H54 (cell line): ENCODE data around the gene LPP.
"Not testable (repeated sequence)": the region's sequence is repeated elsewhere in the genome, so short reads cannot be mapped to it uniquely, and the experiment has no call there.

ENCODE experiments used
- DNase-seq: peaks from one replicate; pipeline ENCODE4 v3.0.0; 2011; ENCODE audit warnings: low spot score, mixed read lengths; ENCODE audit not compliant: insufficient read length
- FAIRE-seq: peaks from 3 replicates; lab custom pipeline; 2011; peaks lifted over from hg19 to GRCh38; lab: Jason Lieb, UNC
- POLR2A ChIP-seq: IDR thresholded peaks from 2 replicates; pipeline ENCODE4 v1.6.1; 2011; ENCODE audit warnings: low read depth, mild to moderate bottlenecking, low read length

LPP gene

DNA sequence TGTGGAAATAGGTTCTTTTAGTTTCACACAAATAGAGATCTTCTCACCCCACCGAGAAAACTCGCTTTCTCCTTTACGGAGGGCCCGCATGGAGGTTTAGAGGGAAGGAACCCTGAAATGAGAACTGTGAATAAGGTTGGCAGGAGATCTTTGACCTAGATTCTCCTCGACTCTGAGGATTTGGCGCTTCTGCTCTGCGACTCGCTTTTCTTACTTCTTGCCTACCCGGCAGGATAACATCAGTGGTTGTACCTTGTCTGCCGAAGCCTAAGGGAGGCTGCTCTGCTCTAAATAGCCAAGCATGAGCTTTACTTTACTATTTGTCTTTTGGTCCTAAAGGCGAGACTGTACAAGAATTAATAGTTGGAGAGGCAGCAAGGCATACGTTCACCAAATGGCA is 544.5 kb downstream of the LPP start:
- TF ChIP-seq POLR2A = no peak
- FAIRE-seq = no peak

DNA sequence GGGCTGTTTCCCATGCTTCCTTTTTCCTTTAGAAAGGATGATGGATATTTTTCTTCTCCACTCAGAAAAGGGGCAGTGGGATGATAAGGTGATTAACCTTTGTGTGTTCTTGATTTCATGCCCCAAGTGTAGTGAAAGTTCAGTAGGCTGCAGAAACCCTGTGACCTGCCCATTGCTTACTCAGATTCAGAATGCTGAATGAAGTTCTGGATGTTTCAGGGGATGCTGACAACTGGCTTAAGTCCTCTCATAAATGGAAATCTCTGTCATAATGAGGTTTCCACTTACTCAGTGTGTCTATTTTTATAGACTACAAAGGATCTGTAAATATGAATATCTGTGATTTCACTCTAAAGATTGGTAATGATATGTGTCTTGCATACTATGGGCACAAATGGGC is 546.5 kb downstream of the LPP start:
- no peak for DNase-seq
- no peak for FAIRE-seq
- TF ChIP-seq POLR2A = no peak

More for the DNA sequence above, 544.5 kb downstream of the LPP start:
- DNase-seq = no peak

DNA sequence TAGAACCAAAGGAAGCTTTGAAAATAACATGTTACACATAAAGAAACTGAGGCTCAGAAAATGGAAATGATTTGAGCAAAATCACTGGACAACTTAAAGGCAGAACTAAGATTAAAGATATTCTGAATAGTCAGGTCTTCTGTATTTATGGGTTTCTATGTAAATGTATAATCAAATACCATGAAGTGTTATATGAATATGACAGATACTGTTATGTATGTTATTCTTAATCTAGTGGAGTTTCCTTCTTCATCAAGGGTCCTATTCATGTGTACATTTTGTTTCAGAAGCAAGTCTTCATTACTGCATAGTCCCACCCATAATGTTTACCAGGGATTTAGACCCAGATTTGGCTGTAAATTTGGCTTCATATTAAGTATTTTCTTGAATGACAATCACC is 547.0 kb downstream of the LPP start:
- TF ChIP-seq POLR2A = no peak
- DNase-seq (no peak), FAIRE-seq (no peak)

- FAIRE-seq (no peak), DNase-seq (no peak)
- no peak for TF ChIP-seq POLR2A
Measured at GRCh38 chr3:188701485-188701969, 547.6 kb downstream of the LPP start.

DNA sequence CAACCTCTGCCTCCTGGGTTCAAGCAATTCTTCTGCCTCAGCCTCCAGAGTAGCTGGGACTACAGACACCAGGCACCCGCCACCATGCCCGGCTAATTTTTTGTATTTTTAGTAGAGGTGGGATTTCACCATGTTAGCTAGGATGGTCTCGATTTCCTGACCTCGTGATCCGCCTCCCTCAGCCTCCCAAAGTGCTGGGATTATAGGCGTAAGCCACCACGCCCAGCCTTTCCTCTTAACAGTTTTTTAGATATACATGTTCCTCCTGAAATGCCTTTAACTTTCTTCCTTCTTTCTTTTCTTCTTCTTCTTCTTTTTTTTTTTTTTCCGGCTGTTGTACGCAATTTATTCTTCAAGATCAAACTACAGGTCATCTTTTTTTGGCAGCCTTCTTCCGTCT is 548.1 kb downstream of the LPP start:
- DNase-seq, FAIRE-seq: not testable (repeated sequence)

DNA sequence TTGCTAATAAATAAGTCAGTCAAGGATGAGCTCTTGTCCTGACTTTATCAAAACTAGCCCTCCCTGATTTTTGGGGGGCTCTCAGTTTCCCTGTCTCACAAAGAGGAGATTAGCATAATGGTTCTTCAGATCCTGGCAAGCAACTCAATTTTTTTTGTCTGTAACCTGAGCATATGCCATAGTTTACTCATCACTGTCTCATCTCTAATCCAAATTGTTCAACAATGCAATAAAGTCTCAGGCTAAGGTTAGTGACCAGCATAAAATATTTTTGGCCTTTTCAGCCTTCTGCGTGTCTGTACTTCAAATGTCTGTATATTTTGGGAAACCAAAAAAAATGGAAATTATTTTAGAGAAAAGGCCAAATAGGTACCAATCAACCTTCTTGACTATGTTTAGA is 552.2 kb downstream of the LPP start:
- DNase-seq = no peak
- TF ChIP-seq POLR2A = no peak
- FAIRE-seq = no peak

GRCh38 chr3:188706599-188706998 is 552.6 kb downstream of the LPP start:
- FAIRE-seq = no peak

DNA sequence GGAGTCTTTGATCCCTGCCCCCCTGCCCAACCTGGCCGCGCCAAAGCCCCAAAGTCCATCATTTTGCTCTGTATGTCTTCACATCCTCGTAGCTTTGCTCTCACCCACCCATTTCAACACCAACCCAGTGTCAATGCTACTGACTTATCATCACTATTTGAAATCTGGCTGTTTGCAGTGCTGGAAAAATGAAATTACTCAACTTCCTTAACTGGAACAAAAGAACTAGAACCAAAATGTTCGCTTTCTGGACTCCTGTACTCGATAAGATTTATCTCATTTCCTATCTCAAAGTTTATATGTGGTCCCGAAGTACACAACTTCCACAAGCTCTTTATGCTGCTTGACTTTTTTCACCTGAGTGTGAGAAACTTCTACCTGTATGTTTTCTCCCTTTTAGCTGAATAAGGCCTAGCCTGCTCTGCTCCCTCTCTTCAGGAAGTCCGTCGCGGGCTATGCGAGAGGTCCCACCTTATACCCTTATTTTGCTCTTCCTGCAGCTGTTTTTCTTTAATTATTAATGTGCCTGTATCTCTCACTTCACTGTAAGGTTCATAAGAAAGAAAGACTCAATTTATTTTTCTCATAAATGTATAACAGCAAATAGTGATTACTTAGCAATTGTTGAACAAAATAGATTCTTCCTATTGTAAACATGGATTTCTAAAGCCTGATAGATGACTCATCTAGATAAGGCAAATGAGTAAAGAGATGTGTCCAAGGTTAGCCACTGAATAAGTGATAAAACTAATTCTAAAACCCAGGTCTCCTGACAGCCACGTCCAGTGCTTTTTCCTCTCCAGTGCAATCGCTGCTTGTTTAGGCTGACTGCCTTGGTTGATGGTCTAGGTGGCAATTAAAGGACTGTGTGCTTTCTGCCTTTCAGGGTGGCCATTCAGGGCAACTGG is 553.7 kb downstream of the LPP start:
- TF ChIP-seq POLR2A = no peak
- no peak for FAIRE-seq
- DNase-seq = no peak

More at GRCh38 chr3:188706599-188706998, 552.6 kb downstream of the LPP start:
- DNase-seq = no peak
- no peak for TF ChIP-seq POLR2A

- no peak for DNase-seq
- peak; percentile 52 for FAIRE-seq
- TF ChIP-seq POLR2A = no peak
Measured at GRCh38 chr3:188711881-188712247, 557.9 kb downstream of the LPP start.

DNA sequence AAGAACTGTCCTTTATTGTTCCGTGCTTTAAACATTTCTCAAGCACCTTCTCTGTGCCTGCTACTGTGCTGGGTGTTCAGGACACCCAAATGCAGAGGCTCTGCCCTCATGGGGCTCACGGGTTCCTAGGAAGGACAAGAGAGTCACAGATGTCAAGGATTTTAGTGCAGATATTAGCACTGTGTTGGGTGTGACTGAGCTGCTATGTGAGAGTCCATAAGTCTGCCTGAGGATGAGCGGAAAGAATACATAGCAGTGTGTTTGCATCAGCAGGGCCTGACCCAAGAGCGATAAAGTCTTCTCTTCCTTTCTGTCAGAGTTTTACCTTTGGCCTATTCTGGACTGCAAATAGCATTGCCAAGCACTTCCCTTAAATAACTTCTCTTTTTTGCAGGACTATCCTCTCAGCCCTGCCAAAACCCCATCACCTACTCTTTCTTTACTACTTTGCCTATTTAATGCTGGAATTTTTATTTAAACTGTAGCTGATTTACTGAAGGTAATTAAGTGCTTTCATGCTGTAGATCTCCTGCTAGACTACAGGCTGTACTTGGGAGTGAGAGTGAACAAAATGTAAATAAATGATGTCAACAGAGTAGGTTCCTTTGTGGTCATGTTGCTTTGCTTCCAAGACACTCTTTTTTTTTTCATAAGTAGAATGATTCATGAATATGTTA is 558.4 kb downstream of the LPP start:
- DNase-seq (peak; percentile 3), FAIRE-seq (peak; percentile 67)
- no peak for TF ChIP-seq POLR2A

DNA sequence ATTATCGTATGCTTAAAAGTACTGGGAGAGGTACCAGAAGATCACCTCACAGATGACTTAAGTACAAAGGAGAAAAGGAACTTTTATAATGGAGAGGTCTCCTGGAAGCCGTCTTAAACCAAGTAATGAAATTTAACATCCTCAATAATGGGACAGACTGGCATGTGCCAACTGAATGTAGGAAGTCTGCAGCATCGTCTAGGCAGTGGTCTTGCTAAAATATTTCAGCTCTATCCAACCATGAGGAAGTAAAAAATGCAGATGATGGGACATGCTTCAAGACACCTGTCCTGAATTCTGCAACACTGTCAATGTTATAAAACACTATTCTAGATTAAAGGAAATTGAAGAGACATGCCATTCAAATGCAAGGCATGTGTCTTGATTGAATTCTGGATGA is 559.0 kb downstream of the LPP start:
- no peak for TF ChIP-seq POLR2A
- DNase-seq (no peak), FAIRE-seq (no peak)

- FAIRE-seq (no peak), DNase-seq (no peak)
- TF ChIP-seq POLR2A = no peak
Measured at GRCh38 chr3:188719545-188719944, 565.6 kb downstream of the LPP start.

DNA sequence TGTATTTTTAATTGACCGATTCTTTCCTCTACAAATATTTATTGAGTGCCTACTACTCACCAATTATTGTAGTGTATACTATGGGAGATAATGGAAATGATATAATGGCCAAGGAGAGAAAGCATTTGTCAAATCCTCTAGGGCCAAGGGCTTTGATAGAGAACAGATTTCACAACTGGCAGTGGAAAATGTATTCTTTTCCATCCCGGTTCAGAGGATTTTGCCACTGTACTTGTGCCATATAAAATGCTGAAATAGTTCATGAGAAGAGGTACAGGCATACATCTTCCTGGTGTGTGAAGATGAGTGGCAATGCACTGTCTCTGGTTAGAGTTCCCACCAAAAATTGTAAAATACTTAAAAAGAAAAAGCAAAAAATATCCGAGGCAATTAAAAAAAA is 566.3 kb downstream of the LPP start:
- no peak for TF ChIP-seq POLR2A
- DNase-seq (no peak), FAIRE-seq (no peak)

DNA sequence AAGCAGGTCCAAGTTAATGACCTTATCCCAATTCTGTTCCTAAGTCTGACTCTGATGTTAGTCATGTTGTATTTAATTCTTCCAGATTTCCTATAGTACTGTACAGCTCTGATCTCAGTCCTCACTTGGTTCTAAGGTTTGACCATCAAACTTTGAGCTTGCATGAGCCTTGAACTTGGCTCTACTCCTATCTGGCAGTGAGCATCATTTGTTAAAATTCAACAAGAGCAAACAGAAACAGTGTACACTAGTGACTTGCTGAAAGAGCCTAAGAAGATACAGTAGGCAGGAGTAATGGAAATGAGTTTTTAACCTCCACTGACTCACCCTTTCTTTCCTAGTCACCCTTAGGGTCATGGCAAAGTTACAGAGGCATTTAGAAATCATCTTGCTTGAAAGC is 566.7 kb downstream of the LPP start:
- TF ChIP-seq POLR2A = no peak
- FAIRE-seq = peak; percentile 75
- peak; percentile 8 for DNase-seq
